Activated T-cell treated with anti-CD3 and anti-CD28 coated beads, Interleukin-2, amount 50 U/mL, for 4 hours (primary cell): ENCODE data around the gene FAM89A. TPM values are rescaled to one million over a fixed set of nuclear protein-coding genes. Genes with fewer than 3 reads are reported as not detected.

Experiments used
- ATAC-seq, 2 donors: fragments of 200-7000 bp; cut with Tn5 transposase; one replicate each; pipeline ENCODE4 v1.10.0; 2021
- DNase-seq: peaks from one replicate; pipeline ENCODE4 v3.0.0-alpha.2; 2020
- H3K27me3 Mint-ChIP-seq: one replicate; pipeline ENCODE4 v1.8.0; 2021; ENCODE audit warnings: low read depth, mixed read lengths
- H3K36me3 Mint-ChIP-seq: one replicate; pipeline ENCODE4 v1.8.0; 2022; ENCODE audit warnings: mixed read lengths; ENCODE audit not compliant: insufficient read depth
- H3K4me1 Mint-ChIP-seq: one replicate; pipeline ENCODE4 v1.8.0; 2021; ENCODE audit warnings: low read depth, mixed read lengths
- H3K4me3 Mint-ChIP-seq: one replicate; pipeline ENCODE4 v1.8.0; 2021; ENCODE audit warnings: mild to moderate bottlenecking, moderate library complexity, mixed read lengths
- H3K9me3 Mint-ChIP-seq: one replicate; pipeline ENCODE4 v1.8.0; 2021; ENCODE audit warnings: mixed read lengths
- total RNA-seq, 3 donors: library from RNA; stranded (reverse); gene quantifications; one replicate each; pipeline ENCODE4 v1.2.1, GENCODE V29; 2021

Gene FAM89A
- total RNA-seq, 3 donors from 2014 or later = 18.1 to 18.9 (median 18.8) TPM

DNA sequence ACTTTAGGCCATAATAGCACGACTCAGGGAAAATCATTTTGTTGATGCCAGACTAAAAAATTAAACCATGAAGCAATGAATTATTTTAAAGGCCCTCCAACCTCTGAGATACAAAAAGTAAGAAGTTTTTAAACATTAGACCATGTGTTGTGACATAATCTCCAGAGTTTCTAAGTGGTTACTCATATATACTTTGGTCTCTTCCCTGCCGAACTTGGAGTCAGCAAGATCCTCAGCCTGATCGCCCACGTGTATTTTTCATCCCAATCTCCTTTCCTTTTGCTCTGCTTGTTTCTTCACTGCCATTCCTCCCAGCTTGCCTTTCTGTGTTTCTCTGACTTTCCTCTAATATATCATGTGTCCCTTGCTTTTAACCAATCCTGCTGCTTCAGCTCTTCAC, 57.4 kb downstream of the FAM89A start:
- ATAC-seq = no peak
- Mint-ChIP-seq H3K9me3 (no peaks in the 10 kb centered on the region), H3K27me3 (no peaks in the 10 kb centered on the region), H3K4me1 (peaks cover under 1% of the 10 kb centered on the region), H3K36me3 (peaks cover 4% of the 10 kb centered on the region), H3K4me3 (no peak overlapping the region)
- no peak for DNase-seq

DNA sequence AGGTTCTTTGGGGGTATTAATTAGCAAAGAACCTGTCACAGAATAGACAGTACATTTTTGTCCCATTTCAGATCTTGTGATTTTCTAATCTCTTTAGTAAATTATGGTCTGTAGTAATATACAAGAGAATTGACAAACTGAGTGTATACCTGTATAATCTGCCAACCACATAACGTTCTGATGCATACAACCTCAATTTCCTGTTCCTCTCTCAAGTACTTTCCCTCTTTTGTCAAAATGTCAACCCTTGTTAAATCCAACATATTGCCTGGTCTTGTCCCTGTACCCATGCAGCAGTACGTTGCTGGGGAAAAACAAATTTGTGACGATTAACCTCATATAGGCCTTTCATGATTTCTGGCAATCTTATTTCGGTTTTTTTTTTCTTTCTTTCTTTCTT, 60.1 kb downstream of the FAM89A start:
- peaks cover 24% of the 10 kb centered on the region for H3K4me1 Mint-ChIP-seq
- no peaks in the 10 kb centered on the region for H3K9me3 Mint-ChIP-seq
- H3K36me3 Mint-ChIP-seq = peaks cover 5% of the 10 kb centered on the region
- H3K4me3 Mint-ChIP-seq = no peak overlapping the region
- ATAC-seq (no peak), DNase-seq (no peak)
- no peaks in the 10 kb centered on the region for H3K27me3 Mint-ChIP-seq

DNA sequence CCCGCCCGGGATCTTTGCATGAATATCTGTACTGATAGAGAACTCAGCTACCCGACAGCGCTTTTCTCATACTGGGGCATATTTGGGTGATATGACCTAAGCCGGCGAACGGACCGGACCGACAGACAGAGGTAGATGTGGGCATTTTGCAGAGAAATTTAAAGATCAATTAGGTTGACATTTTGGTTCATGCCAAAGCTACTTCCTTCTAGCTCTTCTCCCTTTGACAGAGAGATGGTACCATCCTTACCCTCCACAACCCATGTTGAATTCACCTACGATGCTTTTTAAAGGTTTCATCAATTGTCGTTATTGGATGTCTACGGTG, 60.7 kb downstream of the FAM89A start:
- Mint-ChIP-seq H3K4me1 (peaks cover 29% of the 10 kb centered on the region), H3K36me3 (peaks cover 5% of the 10 kb centered on the region), H3K27me3 (no peaks in the 10 kb centered on the region), H3K4me3 (no peak overlapping the region), H3K9me3 (no peaks in the 10 kb centered on the region)
- ATAC-seq (no peak), DNase-seq (no peak)

DNA sequence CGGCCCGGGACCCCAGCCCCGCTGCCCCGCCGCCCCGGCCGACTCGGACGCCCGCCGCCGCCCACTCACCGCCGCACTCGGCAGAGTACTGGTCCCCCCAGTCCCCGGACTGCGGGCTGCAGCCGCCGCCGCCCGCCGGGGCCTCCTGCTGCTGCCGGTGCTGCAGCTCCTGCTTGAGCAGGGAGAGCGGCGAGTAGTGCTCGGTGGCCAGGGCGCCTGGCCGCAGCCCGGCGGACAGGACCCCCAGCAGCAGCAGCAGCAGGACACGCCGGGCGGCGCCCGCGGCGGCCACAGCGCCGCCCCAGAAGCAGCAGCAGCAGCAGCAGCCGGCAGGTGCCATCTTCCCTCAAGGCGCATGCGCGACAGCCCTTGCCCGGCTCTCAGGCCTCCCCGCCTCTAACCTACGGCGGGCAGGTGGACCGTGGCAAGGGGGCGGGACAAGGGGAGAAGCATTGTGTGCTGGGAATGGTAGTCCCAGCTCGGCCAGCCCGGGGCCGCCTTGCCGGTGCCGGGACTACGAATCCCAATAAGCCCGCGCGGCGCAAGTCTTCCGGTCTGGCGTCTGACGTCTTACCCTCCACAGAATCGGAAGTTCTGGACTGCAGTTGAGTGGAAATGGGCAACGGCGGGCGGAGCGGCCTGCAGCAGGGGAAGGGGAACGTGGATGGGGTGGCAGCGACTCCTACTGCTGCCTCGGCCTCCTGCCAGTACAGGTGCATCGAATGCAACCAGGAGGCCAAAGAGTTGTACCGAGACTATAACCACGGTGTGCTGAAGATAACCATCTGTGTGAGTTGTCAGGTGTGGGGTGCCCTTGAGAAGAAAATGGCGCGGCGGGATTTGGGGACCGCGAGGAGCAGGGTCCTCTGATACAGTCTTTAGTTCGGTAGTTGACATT, 61.3 kb downstream of the FAM89A start, which contains the start of the genes ARV1 and TTC13:
Gene ARV1, plus strand, starts transcription at position 604 of the 898 bp plus-strand sequence. Its CDS starts 12 bp downstream, at position 616.
Gene TTC13, minus strand, starts transcription at position 371 of the 898 bp plus-strand sequence. Its CDS starts 31 bp downstream, at position 340.
- H3K4me3 Mint-ChIP-seq = peak within 1 kb of the TSS; percentile 89
- ATAC-seq (peak; percentile 98 to 99), DNase-seq (peak; percentile 92)
- no peaks in the 10 kb centered on the region for H3K27me3 Mint-ChIP-seq
- H3K9me3 Mint-ChIP-seq = no peaks in the 10 kb centered on the region
- peaks cover 5% of the 10 kb centered on the region for H3K36me3 Mint-ChIP-seq
- peaks cover 35% of the 10 kb centered on the region for H3K4me1 Mint-ChIP-seq

DNA sequence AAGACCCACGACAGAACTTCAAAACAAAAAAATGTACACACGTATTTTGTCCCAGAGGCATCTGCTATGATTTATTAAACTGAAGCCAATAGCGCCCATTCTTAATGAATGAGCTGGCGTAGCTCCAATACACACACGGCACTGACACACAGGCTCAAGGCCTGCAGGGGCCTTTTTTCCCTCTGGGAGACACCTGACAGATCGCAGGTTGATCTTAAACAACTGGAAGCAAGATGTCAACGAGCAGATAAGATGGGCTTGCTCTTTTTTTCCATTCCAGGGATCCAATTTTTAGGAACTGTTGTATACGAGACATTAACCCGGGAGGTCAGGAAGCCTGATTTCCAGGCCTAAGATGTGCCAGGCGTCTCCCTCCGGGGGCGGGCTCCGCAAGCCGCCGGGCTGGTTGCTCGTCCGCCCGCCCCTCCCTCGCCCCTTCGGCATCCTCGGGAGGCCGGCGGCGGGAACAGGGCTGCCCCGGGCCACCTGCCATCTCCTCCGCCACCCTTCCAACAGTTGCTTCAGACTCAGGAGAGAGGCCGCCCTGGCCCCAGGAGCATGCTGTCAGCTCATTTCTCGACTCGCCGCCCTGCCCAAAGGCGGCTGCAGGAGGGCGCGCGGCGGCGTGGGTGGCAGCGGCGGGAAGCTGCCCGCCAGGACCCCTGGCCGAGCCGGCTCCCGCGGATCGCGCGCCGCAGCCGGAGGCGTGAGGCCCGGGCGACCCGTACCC, 62.1 kb downstream of the FAM89A start:
- H3K27me3 Mint-ChIP-seq = no peaks in the 10 kb centered on the region
- peaks cover 5% of the 10 kb centered on the region for H3K36me3 Mint-ChIP-seq
- H3K4me1 Mint-ChIP-seq = peaks cover 43% of the 10 kb centered on the region
- ATAC-seq (peak; percentile 16 to 23), DNase-seq (peak; percentile 8)
- no peaks in the 10 kb centered on the region for H3K9me3 Mint-ChIP-seq
- H3K4me3 Mint-ChIP-seq = peak overlapping the region; percentile 89

DNA sequence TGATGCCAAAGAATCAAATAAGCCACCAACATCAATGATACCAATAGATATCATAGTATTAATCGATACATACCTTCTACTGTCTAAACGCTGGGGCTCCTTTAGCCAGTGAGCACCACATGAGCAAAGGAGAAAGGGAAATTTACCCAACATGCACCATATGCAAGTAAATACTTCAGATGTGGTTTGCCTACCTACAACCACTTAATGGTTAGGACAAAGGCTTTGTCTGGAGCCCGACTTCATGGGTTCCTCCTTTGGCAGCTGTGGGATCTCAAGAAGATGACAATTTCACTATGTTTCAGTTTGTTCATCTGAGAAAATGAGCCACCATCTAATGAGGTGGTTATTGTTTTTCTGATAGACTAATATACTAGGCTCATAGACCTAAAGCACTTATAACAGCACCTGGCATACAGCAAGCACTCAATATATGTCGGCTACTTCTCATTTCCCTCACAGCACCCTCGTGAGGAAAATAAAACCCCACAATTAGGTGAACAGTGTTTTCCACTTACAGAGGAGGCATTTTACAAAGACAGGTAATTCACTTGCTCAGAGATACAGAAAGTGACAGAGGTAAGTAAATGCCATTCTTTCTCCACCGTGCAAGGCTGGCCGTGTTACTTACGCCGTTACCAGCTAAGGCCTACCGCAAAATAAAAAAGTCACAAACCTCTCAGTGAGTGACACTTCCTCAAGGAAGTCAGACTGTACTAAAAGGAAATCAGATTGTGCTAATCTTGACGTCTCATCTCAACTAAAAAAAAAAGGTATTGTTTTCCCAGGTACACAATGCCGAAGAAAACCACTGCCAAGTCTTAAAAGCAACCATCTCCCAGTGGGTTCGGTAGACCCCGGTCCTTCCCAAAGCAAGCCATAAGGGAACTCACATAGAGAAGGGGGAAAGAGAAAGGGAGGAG, 63.0 kb downstream of the FAM89A start:
- H3K4me3 Mint-ChIP-seq = peak overlapping the region; percentile 89
- peaks cover 51% of the 10 kb centered on the region for H3K4me1 Mint-ChIP-seq
- DNase-seq = peak; percentile 17
- no peaks in the 10 kb centered on the region for H3K27me3 Mint-ChIP-seq
- no peaks in the 10 kb centered on the region for H3K9me3 Mint-ChIP-seq
- ATAC-seq = no peak
- H3K36me3 Mint-ChIP-seq = peaks cover 5% of the 10 kb centered on the region

DNA sequence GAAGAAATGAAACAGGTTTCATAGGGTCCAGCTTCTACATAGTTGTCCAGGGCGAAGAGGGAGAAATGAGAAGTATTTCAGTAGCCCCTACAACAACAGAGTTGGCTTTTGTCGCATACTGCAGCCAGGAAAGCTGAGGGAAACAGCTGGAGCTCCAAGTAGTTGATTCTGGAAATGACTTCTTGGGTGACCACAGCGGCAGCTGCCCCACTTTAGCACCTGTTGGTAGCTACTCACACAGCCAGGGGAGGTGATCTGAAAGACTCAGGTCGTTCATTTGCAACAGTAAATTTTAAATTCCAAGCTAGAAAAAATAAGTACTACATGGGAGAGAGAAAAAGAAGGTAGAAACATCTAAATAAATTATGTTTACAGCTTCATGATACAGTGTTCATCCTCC, 63.7 kb downstream of the FAM89A start:
- no peak for ATAC-seq
- Mint-ChIP-seq H3K4me1 (peaks cover 59% of the 10 kb centered on the region), H3K9me3 (no peaks in the 10 kb centered on the region), H3K4me3 (peak overlapping the region; percentile 37), H3K36me3 (peaks cover 5% of the 10 kb centered on the region), H3K27me3 (no peaks in the 10 kb centered on the region)
- no peak for DNase-seq

DNA sequence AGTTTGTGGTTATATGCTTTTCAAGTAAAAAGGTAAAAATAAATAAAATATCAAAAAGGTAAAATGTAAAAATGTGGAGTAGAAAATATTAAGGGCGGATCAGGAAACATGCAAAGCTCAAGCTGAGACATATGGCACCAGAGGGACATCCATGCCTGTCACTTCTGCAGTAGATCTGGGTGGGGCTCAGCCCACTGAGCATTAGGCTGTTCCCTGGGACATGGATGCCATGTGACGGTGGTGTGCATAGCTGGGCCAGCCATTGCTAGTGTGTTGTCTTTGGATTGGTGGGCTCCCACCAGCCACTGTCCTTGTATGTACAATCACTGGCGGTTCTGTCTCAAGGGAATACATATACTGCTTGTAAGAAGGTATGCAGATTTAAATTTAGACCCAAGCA, 64.4 kb downstream of the FAM89A start:
- H3K4me1 Mint-ChIP-seq = peaks cover 61% of the 10 kb centered on the region
- DNase-seq = no peak
- no peak for ATAC-seq
- no peak overlapping the region for H3K4me3 Mint-ChIP-seq
- no peaks in the 10 kb centered on the region for H3K9me3 Mint-ChIP-seq
- H3K27me3 Mint-ChIP-seq = no peaks in the 10 kb centered on the region
- peaks cover 5% of the 10 kb centered on the region for H3K36me3 Mint-ChIP-seq

DNA sequence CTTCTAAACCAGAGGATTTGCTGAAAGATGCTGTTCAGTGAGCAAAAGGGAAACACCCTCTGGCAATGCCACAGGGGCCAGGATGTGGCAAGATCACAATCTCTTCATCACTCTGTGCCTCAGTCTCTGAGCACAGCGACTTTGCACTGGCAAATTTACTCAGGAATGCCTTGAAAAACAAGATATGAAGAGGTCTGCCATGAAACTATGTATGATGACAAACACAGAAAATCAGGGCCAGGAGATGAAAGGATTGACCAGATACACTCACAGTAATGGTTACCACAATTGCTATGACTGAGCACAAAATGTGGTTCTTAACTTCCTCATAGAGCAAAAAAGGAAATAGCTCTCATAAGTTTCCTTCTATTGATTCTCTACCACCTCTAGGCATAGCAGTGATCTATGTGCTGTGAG, 67.2 kb downstream of the FAM89A start:
- Mint-ChIP-seq H3K36me3 (peaks cover 10% of the 10 kb centered on the region), H3K9me3 (no peaks in the 10 kb centered on the region), H3K27me3 (no peaks in the 10 kb centered on the region), H3K4me1 (peaks cover 77% of the 10 kb centered on the region), H3K4me3 (peak overlapping the region; percentile 41)
- ATAC-seq = peak; percentile 78 to 85
- DNase-seq = peak; percentile 27

DNA sequence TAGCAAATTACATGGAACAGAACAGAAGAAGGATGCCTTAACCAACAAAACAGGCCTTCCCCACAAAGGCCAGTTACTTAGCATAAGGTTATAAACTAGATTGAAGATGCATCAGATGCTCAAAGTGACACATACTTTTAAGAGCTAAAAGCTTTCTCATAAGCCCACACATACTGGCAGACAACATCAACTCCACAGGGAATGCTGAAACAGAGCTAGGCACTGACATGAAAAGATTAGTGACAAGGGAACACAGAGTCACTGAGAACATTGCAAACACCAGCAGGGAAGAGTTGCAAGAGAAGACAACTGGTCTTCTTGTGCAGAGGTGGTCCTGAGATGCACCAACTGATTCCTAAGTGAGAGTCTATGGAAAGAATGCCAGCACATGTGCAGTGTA, 68.3 kb downstream of the FAM89A start:
- no peaks in the 10 kb centered on the region for H3K9me3 Mint-ChIP-seq
- no peaks in the 10 kb centered on the region for H3K27me3 Mint-ChIP-seq
- ATAC-seq (no peak), DNase-seq (no peak)
- no peak overlapping the region for H3K4me3 Mint-ChIP-seq
- peaks cover 10% of the 10 kb centered on the region for H3K36me3 Mint-ChIP-seq
- peaks cover 66% of the 10 kb centered on the region for H3K4me1 Mint-ChIP-seq

DNA sequence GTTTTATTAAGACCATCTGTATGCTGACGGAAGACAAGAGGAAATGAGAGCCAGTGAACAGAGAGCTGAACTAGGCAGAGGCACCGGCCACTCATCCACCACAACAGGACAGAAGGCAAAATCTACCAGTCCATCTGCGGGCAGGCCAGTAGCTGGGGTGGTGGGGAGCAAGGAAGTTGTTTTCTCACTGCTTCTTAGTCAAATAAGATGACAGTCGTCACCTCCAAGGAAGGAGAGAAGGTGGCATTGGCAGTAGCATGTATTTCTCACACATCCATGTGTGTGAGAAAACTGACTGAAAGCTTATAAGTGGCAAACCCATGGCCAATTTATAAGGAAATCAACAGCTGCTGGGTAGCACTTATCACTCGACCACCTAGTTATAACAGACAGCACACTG, 69.6 kb downstream of the FAM89A start:
- H3K4me1 Mint-ChIP-seq = peaks cover 57% of the 10 kb centered on the region
- no peak for ATAC-seq
- H3K4me3 Mint-ChIP-seq = no peak overlapping the region
- no peak for DNase-seq
- H3K36me3 Mint-ChIP-seq = peaks cover 4% of the 10 kb centered on the region
- no peaks in the 10 kb centered on the region for H3K9me3 Mint-ChIP-seq
- H3K27me3 Mint-ChIP-seq = no peaks in the 10 kb centered on the region
